GM18511 (cell line): ENCODE data around the gene PPP2R2C.

Experiments
- ATAC-seq: cut with Tn5 transposase; IDR thresholded peaks from one replicate; pipeline ENCODE4 v1.9.1; 2021; ENCODE audit warnings: mild to moderate bottlenecking, moderate library complexity; ENCODE audit not compliant: unreplicated experiment

Gene PPP2R2C

GRCh38 chr4:6404611-6405396, 67.6 kb downstream of the PPP2R2C start:
- ATAC-seq = no peak

GRCh38 chr4:6403400-6403685, 69.1 kb downstream of the PPP2R2C start:
- no peak for ATAC-seq

GRCh38 chr4:6402566-6403399, 69.6 kb downstream of the PPP2R2C start:
- no peak for ATAC-seq

GRCh38 chr4:6401797-6402196, 70.6 kb downstream of the PPP2R2C start:
- ATAC-seq = no peak

- ATAC-seq = no peak
These were observed 75.6 kb downstream of the PPP2R2C start for GRCh38 chr4:6396696-6397236.

GRCh38 chr4:6395466-6396228, 76.8 kb downstream of the PPP2R2C start:
- no peak for ATAC-seq

GRCh38 chr4:6394671-6395081, 77.7 kb downstream of the PPP2R2C start:
- no peak for ATAC-seq

- ATAC-seq = no peak
These were observed 78.6 kb downstream of the PPP2R2C start for GRCh38 chr4:6393544-6394475.

GRCh38 chr4:6393066-6393465, 79.3 kb downstream of the PPP2R2C start:
- ATAC-seq = no peak

- no peak for ATAC-seq
These were observed 80.0 kb downstream of the PPP2R2C start for GRCh38 chr4:6392407-6392806.

- no peak for ATAC-seq
These were observed 80.6 kb downstream of the PPP2R2C start for GRCh38 chr4:6391852-6392188.

GRCh38 chr4:6391186-6391851, 81.1 kb downstream of the PPP2R2C start:
- ATAC-seq = no peak

- ATAC-seq = no peak
These were observed 82.1 kb downstream of the PPP2R2C start for GRCh38 chr4:6390356-6390755.

- ATAC-seq = no peak
These were observed 83.1 kb downstream of the PPP2R2C start for GRCh38 chr4:6389142-6389825.

- ATAC-seq = no peak
These were observed 83.7 kb downstream of the PPP2R2C start for GRCh38 chr4:6388713-6389112.

- ATAC-seq = no peak
These were observed 84.5 kb downstream of the PPP2R2C start for GRCh38 chr4:6387946-6388345.

GRCh38 chr4:6386091-6386490, 86.3 kb downstream of the PPP2R2C start:
- ATAC-seq = no peak

- ATAC-seq = no peak
These were observed 87.1 kb downstream of the PPP2R2C start for GRCh38 chr4:6385288-6385687.

GRCh38 chr4:6384541-6384940, 87.9 kb downstream of the PPP2R2C start:
- ATAC-seq = no peak
